Pons (tissue), 1 donor: Measurements from ENCODE around the gene DNMT3A.
A peak's percentile ranks its signal among the peaks of the same experiment; 100 is the strongest.

Source experiments
- DNase-seq: peaks from one replicate; pipeline ENCODE4 v3.0.0-alpha.2; 2016; ENCODE audit warnings: low spot score

The DNMT3A gene

DNA sequence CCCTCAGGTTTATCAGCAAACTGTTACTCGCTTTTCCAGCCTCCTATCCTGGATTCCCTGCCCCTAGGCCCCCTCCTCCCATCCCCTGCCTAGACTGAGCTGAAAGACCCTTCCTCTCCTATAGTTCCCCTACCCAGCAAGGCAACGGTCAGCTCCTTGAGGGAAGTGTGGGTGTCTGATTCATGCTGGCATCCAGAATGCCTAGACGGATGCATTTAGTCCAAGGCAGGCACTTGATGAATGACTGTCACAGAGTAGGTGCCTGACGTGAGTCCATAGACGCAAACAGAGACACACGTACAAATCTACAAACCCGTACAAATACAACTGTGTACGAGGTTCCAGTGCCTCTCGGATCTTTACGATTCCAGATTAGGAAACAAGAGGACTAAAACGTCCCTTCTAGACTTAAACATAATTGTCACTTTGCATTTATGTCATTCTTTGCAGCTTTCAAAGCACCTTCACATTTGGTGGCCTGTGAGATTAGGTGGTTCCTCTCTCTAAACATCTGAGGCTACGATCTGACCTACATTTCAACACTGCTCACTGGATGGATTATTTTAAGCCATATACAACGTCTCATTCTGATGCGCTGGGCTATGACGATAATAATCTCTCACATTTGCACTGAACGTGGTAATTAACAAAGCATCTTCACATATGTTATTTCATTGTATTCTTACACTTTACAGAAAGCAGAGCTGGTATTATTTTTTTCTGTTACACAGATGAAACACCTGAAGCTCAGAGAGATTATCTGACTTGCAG lies 36.7 kb downstream of the DNMT3A start:
- no peak for DNase-seq

DNA sequence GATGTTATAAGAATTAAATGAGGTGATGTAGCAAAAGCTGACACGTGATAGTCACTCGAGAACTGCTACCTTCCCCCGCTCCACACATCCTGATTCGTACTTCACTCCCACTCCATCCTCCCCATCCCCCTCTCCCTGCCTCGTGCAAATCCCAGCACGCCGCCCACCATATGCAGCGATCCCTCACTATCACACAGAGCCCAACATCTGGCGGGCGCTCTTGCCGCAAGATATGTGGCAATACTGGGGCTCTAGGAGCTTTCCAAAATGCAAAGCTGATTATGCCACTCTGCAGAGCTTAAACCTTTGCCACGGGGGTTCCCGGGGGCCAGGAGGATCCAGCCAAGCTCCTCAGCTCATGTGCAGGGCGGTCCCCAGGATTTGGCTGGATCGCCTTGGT lies 37.4 kb downstream of the DNMT3A start:
- DNase-seq = no peak

DNA sequence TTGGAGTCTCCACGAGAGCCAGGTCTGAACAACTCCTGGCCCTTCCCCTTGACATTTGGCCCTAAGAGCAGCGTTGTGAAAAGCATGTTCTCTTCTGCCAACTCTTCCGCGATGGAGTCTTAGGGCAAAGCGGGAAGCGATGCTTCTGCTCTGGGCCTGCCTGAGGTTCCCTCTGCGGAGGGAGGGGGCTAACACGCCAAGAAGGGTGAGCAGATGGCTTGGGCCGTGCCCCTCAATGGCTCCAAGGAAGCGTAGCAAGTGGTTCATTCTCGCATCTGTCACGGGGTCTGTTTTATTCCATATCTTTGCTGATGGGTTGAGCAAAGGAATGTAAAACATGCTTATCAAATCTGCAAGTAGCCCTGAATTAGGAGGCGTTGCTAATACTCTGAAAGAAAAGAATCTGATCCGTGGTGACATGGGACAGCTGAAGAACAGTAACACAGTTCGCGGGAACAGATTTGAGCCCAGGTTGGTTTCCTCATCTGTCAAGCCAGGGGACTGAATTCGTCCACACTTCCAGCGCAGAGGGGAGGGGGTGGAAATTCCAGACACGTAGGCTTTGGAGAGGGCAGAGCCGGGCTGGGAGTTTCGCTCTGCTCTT lies 38.0 kb downstream of the DNMT3A start:
- DNase-seq = no peak

DNA sequence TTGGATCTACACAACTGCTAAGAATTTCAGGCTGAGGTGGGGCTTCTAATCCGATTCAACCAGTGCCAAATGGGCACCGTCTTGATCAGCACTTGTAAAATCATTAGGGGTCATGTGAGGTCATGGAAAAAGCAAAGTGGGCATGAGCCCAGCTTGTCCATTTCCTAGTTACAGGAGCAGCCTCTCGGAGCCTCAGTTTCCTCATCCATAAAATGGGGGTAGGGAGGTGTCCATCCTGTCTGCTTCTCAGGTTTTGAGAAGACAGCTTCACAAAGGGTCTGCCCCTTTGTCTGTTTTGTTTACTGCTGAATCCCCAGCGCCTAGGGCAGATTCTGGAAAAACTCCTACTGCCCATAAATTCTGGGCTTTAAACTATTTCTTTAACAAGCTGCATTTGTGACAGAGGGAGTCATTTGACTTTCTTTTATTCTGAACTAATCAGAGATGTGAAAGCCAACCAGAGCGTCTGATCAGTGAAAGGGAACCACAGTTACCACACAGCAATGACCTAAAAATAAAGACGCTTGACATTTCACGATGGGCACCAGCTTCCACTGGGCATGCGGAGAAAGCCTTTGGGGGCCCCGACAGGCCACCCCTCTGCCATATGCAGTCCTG lies 38.9 kb downstream of the DNMT3A start:
- DNase-seq = no peak

DNA sequence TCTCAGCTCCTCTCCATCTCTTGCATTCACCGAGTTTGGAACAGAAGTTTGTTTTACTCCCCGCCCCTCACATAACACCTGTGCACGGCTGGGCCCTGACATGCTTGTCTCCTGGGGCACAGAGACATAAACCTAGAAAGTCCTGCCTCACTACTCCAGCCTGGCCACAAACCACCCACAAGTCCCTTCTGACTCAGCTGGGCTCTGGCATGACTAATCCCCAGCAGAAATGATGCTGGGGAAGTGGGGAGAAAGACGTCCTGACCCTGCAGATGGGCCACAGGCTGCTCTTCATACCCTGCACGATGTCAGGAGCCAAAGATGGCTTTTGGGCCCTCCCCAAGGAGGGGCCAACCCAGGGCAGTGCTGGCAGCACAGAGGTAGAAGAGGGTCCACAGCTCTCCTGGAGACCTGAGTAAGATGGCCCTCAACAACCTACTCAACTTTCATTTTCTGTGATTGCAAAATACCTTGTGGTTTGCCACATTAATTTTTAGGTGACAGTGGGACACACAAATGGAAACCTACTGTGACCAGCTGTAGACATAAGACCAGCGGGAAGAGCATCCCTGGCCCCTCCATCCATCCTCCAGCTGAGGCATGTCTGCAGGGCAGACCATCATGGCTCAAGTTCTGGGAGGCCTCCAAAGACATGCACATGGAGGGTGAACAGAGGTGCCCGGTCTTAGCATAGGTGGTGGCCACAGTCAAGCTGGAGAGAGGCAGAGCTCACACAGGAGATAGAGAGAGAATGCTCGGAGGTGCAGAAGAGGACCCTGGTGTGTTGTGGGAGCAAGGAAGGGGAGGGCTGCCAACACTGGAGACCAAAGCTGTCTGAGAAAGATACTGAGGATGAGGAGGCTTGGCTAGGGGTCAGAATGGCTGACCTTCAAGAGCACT lies 40.0 kb downstream of the DNMT3A start:
- no peak for DNase-seq

DNA sequence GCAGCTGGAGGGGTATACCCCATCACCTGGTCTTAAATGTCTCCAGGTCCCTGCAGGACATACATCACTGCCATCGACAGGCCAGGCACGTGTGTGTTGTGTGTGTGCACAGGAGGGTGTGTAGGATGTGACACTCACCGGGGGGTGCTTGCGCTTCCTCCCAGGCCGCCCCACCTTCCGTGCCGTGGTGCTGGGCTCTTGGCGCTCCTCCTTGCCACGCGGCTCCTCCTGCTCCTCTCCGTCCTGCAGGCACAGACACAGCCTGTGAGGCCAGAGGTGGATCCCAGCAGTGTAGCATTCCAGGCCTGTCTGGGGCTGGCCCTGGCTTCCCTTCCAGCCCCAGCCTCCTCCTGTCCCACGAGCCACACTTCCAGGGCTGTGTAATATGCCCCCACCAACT lies 41.7 kb downstream of the DNMT3A start:
- DNase-seq = no peak

DNA sequence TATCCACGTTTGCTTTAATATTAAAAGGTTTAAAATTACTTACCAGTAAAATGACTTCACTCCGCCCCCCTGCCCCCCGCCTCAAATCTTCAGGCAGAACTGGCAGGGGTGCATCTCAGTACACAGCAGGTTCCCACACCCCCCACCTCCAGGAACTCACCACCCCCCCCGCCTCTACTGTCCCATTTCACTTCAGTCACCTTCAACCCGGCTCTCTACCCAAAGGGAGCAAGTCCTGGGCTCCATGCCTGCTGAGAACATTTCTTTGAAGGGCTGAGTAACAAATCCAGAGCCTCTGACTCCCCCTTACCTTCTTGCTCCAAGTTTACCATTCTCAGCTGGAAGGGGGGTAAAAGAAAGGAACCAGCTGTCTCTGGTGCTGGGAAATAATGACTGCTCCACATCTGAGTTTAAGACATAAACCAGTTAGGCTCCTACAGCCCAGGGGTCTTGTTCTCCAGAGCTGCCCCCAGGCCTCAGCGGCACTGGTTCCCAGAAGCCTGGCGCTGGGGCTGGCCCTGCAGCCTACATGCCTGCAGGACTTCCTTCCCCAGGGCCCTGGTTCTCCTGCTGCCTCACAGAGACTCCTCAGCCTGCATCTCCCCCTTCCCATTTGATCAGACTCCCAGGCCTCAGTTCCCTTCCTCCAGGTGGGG lies 42.8 kb downstream of the DNMT3A start:
- no peak for DNase-seq

DNA sequence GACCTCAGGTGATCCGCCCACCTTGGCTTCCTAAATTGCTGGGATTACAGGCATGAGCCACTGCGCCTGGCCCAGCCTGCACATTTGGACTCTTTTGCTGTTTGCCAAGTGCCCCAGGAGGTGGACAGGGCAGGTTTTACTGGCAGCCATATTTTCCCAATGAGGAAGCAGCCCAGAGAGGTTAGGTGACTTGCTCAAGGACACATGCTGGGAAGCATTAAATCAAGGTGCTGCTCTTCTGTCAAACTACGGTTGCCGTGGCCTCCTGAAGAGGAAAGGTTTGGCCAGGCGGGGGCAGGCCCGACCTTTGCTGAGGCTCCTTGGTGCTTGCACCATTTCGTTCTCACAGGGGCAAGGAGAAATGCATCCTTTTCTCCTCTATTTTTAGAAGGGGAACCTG lies 44.0 kb downstream of the DNMT3A start:
- no peak for DNase-seq

DNA sequence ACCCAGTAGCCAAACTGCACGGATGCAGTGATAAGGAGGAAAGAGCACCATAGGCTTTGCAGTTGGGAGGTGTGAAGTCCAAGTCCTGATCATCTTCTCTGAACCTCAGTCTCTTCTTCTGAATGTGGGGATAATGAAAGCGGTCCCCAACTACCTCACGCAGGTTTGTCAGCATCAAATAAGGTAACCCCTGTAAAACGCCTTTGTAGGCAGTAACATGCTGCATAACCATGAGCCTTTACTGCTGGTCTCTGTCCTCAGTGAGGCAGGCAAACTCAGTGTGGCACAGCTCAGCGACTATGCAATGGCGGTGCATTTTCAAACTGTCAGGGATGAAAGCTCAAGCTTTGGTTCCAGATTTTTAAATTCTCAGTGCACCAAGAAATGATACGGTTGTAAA lies 46.1 kb downstream of the DNMT3A start:
- DNase-seq = no peak

DNA sequence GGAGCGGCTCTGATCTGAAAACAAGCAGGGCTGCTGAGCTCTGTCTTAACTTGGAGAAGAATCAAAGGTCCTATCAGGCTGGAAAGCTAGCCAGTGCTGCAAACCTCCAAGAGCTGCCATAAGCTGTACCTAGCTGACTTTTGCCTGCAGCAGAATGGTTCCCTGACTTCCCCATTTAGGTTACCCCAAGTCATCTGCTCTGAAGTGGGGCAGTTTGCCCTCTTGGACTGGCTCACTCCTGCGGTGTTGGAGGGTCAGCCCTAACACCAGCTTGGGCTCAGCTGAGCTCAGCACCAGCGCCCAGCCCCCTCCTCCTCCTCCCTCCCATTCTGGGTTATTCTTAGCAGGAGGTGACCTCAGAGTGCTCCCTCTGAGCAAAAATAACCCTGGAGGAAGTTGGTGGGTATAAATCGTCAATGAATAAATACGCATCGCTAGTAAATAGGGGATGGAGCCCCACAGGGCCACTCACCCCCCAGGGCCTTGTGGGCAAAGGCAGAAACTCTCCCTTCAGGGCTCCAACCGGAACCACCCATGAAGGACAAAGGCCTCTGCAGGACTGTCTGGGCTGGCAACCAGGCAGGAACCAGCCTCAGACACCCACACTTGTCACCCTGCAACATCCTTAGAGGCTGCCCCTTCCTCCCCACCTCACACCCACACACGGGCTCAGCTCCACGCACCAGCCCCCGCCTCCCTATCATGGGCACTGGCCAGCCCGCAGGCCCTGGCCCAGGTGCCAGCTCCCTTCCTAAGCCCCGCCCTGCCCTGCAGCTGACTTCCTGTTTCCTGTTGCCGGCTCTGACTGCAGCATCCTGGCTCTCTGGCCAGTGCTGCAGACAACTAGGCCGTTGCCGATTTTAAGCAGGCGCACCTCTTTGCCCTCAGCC lies 46.9 kb downstream of the DNMT3A start:
- DNase-seq = peak; percentile 76

DNA sequence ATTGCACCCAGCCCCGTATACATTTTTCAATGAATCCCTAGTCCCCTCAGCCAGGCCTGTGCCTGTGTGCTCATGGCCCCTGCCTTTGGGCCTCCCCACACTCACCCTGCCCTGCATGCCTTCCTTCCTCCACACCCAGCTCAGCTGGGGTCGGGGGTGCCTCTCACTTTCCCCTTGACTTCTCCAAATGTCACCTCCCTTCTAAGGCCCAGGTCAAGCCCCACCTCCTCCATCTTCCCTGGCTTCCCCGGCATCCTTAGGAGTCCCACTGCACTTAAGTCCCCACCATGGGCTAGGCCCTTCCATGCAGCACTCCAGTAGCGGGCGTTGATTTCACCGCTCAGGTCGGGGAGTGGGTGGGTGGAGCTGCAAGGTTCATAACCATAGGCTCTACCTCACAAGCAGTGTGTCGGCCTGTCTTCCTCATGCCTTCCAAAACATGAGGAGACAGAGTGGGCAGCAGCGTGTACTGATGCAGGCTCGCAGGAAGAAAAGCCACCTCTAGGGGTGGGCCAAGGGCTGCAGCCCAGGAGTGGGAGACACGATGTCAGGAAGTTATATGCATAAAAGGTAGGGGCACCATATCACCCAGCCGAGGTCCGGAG lies 47.7 kb downstream of the DNMT3A start:
- no peak for DNase-seq

DNA sequence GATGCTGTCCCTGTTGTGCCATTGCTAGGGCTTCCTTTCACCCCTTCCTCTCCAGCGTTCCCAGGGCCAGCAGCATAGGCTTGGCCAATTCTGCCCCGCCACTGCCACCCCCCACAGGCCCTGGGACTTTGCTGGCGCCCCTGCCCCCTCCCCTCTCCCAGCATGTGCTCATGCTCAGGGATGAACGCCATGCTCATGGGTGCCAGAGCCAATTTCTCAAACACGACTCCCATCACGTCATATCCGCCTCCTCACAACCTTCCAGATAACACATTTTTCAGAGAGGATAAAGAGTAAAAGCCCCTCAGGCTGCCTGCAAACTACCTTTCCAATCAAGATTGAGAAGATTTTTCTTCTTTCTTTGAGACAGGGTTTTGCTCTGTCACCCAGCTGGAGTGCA lies 48.6 kb downstream of the DNMT3A start:
- DNase-seq = no peak

DNA sequence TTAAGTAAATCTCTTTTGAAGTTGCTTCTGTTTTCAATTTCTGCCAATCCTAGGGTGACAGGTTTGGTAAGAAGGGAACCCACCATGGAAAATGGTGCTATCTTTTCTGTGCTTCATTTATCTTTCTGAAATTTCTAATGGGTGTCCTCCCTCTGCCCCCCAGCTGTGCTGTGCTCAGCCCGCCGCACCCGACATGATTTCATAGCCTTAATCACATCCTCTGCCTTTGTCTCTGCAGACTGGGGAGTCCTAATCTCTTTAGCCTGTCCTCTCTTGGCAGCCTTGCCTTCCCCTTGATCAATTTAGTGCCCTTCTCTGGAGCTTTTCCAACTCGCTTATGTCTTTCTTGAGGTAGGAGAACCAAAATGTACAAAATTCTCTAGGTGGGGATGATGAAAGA lies 49.3 kb downstream of the DNMT3A start:
- no peak for DNase-seq

DNA sequence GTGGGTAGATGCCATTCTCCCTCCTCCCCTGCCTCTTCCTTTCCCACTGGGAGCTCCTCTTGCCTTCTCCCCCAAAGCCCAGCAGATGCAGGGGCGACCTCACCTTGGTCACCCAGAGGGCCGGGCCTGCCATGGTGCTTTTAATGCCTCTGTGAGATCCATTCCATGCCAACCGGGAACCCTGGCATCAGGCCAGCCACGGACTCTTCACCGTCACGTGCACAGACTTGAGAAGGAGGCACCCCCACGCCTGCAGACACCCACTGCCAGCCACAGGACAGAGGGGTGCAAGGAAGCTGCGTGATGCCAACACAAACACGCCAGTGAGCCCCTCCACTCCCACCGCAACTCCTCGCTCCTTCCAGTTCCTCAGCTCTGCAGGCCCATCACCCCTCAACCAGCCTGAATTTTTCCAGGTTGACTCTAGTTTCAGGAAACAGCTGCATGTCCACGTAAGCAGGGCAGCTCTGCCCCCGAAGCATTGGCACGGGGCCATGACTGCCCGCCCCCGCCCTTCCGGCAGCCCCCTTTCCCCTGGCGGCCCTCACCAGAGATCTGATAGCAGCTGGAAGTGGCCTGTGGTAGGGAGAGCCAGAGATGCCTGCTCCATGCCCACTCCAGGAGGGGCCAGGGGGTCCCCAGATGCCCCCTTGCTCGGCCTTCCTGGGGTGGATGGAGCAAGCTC lies 50.8 kb downstream of the DNMT3A start:
- no peak for DNase-seq

DNA sequence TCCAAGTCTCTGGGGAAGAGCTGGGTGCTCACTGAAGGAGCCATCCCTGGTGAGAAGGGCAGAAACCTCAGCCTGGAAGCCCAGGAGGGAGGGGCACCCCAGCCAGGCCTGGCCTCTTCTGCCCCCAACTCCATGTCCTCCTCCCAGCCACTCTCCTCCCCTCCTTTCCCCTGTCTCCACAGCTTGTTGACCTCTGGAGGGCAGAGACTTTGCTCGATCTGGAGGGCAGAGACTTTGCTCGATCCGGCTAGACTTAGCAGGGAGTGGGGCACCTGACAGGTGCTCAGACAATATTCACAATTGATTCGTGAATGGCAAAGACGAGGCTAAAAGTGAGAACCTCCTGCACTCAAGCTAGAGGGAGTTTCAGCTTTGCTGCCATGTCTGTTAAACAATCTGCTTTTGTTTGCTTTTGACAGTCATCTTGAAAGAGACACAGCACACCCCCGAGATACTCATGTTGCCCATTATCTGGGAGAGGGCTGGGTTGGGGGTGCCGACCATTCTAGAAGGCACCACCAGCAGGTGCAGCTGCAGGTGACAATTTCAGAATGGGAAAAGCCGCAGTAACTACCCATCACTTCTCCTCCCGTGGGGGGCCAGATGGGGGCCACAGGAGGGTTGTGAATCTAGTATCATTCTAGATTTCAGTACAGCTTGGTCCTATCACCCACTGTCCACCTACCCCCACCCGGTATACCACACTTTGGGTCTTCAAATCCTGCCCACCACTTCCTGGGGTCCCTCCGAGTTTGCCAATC lies 54.8 kb downstream of the DNMT3A start:
- DNase-seq = no peak

DNA sequence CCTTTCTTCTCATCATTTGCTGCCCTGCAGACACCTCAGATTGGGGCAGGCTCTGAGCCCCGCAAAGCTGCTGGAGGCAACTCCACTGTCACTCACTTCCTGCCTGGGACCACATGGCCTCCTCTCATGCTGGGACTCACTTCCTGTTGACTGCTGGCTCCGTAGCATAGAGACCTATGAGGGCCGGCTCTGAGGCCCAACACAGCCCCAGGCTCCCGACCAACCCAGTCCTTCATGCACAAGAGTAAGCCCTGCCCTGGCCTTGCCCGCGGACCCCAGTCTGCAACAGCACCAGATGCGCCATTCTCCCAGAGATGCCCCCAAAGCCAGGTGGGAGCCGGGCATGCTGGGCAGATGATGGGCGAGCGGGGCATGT lies 55.7 kb downstream of the DNMT3A start:
- DNase-seq = no peak

DNA sequence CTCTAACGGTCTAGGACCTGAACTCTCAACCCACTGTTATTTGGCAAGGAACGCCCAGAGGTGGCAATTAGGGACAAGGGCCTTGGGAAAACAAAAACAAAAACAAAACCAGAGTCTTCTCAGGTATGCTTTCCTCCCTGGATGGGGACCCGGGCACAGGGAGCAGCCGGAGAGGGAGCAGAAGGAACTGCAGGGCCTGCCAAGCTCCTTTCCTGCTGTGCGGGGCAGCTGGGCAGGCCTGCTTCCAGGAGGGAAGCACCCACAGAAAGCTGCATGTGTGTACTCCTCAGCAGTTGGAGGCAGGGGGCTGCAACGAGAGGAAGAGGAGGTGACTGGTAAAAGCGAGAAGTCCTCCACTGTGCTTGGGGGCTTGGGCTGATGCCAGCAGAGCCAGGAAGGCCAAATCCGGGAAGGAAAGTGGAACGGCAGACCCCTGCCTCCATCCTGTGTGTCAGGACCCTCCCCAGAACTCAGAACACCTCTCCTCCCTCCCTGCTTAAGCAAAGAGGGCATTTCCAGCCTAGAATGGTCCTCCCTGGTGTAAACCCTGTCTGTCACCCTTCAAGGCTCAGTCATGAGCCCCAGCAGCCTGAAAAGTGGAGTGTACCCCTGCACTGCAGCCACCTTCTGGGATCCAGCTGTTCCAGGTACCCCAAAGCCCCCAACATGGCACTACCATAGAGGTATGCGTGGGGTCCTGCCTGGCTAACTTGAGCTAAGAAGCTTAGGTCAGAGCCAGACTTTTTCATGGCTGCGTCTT lies 56.3 kb downstream of the DNMT3A start:
- DNase-seq = no peak

DNA sequence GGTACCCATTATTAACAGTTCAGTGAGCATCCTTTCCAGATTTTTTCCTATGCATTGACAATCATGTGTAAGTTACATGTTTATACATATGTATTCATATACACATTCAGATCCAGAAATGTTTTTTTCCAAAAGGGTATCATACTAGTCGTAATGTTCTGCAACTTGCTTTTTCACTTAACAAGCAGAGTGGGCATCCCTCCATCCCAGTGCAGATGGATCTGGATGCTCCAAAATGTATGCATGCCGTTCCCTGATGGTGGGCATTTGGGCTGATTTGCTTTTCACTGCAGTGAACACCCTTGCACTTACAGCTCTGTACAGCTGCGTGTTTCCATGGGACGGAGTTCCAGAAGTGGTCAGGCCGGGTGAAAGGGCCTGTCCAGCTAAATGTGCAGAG lies 57.0 kb downstream of the DNMT3A start:
- DNase-seq = no peak
